Measurements from ENCODE around the gene SCUBE1. TPM values are rescaled to one million over a fixed set of nuclear protein-coding genes. Genes with fewer than 3 reads are reported as not detected.

The SCUBE1 gene
- total RNA-seq, 2 experiments from 2014 or later = 0.07 TPM; not detected in 1

DNA sequence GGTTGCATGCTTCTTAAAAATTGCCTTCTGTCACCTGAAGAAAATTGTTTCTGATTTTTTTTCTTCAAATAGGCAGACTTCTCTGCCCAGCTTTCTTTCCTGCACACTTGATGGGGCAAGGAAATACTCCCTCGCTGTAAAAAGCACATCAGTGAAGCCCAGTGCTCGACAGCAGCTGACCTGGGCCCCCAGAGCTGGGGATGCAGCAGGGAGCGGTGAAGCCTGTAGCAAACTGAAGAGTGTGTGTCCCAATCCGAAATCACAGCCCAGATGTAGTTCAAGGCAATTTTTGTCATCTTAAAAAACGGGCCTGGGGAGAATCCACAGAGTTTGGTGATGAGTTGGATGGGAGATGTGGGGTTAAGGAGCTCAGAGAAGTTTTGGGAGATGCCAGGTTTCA is 41.7 kb upstream of the SCUBE1 start:
- H3K36me3 Mint-ChIP-seq (ENCODE audit: low read depth) = no peaks in the 10 kb centered on the region
- TF ChIP-seq, protein P1, sequence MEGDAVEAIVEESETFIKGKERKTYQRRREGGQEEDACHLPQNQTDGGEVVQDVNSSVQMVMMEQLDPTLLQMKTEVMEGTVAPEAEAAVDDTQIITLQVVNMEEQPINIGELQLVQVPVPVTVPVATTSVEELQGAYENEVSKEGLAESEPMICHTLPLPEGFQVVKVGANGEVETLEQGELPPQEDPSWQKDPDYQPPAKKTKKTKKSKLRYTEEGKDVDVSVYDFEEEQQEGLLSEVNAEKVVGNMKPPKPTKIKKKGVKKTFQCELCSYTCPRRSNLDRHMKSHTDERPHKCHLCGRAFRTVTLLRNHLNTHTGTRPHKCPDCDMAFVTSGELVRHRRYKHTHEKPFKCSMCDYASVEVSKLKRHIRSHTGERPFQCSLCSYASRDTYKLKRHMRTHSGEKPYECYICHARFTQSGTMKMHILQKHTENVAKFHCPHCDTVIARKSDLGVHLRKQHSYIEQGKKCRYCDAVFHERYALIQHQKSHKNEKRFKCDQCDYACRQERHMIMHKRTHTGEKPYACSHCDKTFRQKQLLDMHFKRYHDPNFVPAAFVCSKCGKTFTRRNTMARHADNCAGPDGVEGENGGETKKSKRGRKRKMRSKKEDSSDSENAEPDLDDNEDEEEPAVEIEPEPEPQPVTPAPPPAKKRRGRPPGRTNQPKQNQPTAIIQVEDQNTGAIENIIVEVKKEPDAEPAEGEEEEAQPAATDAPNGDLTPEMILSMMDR (IDR thresholded peaks at IDR 0.05) = no peak
- peaks cover 26% of the 10 kb centered on the region for H3K27me3 Mint-ChIP-seq
- CTCF ChIA-PET = interaction anchor here (0.8 to 3.6 kb wide), 6 partner anchors 8 to 155 kb away, joined by 3 to 24 read pairs (median 6); no protein-coding TSS in a partner anchor
- H3K4me1 Mint-ChIP-seq (ENCODE audit: low read depth) = peaks cover 5% of the 10 kb centered on the region
- H3K4me3 Mint-ChIP-seq = no peak overlapping the region
- POLR2A ChIA-PET = no interaction called here
- no peak for DNase-seq
- no peak for ATAC-seq
- intact Hi-C loops (cut with micrococcal nuclease) = loop anchor here (5.0 to 10.0 kb wide), 2 partner anchors 110 to 153 kb away; no protein-coding TSS in a partner anchor
- no peaks in the 10 kb centered on the region for H3K9me3 Mint-ChIP-seq
- no peak overlapping the region for H3K27ac Mint-ChIP-seq

DNA sequence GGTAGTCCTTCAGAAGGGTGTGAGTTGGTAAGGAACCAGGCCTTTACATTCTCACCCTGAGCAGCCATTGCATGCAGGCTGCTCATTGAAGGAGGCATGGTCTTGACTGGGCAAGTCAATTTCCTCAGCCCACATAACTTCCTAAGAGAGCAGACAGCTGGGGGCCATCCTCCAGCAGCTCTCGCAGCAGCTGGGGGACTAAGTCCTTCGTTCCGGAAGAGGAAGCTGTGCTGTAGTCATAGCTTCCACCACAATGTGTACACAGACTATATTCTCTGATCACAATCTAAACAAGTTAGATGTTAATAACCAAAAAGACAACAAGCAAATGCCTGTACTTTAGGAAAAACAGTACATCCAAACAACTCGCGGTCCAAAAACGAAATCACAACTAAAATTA is 38.5 kb upstream of the SCUBE1 start:
- intact Hi-C loops (cut with micrococcal nuclease) = loop anchor here (5.0 to 10.0 kb wide), 2 partner anchors 107 to 149 kb away; no protein-coding TSS in a partner anchor
- Mint-ChIP-seq H3K27ac (no peak overlapping the region), H3K9me3 (no peaks in the 10 kb centered on the region), H3K27me3 (peaks cover 29% of the 10 kb centered on the region), H3K36me3 (ENCODE audit: low read depth) (no peaks in the 10 kb centered on the region), H3K4me1 (ENCODE audit: low read depth) (peaks cover 24% of the 10 kb centered on the region), H3K4me3 (no peak overlapping the region)
- DNase-seq (no peak), ATAC-seq (peak; percentile 27)
- TF ChIP-seq, protein P1 (IDR thresholded peaks at IDR 0.05) = no peak
- ChIA-PET CTCF (interaction anchor here (0.8 to 2.4 kb wide), 3 partner anchors 8 to 108 kb away, joined by 3 to 8 read pairs (median 6); no protein-coding TSS in a partner anchor), POLR2A (no interaction called here)

DNA sequence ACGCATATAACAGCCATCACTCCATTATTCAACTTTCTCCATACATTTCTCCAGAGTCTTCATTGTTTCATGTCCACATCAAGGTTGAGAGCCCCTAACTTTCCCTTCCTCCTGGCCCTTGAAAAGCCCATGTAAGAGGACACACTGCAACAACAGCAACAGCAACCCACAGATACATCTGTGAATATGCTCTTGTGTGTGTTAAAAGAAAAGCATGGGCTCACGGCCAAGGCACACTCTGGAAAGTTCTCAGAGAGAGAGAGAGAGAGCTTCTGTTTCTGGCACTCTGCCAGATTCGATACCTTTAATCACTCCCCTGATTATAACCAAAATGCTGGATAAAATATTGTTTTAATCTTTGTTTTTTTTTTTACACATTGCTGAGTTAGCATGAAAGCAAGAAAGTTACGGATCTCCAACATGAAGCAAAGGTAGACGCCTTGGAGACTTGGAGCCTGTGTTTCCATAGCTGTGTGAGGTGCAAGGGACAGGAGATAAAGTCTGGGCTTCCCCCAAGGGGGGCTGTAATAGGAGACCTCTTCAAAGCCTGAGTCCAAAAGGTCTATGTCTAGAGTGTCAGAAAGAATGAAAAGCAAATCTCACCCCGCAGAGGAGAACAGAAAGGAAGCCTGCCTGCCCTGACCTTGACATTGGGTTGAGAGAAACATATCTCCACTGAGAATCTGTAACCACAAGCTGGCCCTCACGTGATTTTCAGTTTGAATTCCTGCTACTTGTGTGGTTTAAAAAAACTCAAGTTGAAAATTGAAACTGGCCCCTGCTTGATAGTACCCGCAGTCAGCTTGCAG is 34.9 kb upstream of the SCUBE1 start:
- ChIA-PET CTCF (interaction anchor here (1.0 to 1.8 kb wide), 5 partner anchors 32 to 150 kb away, joined by 3 to 8 read pairs (median 6); no protein-coding TSS in a partner anchor), POLR2A (no interaction called here)
- peaks cover 26% of the 10 kb centered on the region for H3K4me1 Mint-ChIP-seq (ENCODE audit: low read depth)
- H3K27me3 Mint-ChIP-seq = peaks cover 30% of the 10 kb centered on the region
- intact Hi-C loops (cut with micrococcal nuclease) = no loop called here
- H3K27ac Mint-ChIP-seq = no peak overlapping the region
- no peak for ATAC-seq
- TF ChIP-seq, protein P1 (IDR thresholded peaks at IDR 0.05) = no peak
- peak; percentile 34 for DNase-seq
- H3K36me3 Mint-ChIP-seq (ENCODE audit: low read depth) = no peaks in the 10 kb centered on the region
- H3K4me3 Mint-ChIP-seq = no peak overlapping the region
- no peaks in the 10 kb centered on the region for H3K9me3 Mint-ChIP-seq

DNA sequence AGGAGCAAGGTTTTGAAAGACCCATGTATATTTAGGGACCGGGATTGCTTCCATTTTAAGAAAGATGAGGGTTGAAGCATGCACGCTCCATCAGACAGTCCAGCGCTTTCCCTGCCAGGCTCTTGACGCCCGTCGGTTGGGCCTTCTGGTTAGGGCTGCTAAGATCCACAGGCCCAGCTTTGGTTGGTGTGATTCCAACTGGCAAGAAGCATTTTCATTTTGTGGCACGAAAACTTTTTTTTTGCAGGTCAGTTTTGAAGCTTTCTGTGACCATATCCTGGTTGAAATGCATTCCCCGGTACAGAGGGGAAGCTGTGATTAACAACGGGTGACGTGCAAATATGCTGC is 34.4 kb upstream of the SCUBE1 start:
- CTCF ChIA-PET = interaction anchor here (1.0 to 1.8 kb wide), 5 partner anchors 8 to 150 kb away, joined by 3 to 7 read pairs (median 3); no protein-coding TSS in a partner anchor
- Mint-ChIP-seq H3K9me3 (no peaks in the 10 kb centered on the region), H3K36me3 (ENCODE audit: low read depth) (no peaks in the 10 kb centered on the region), H3K4me1 (ENCODE audit: low read depth) (peaks cover 26% of the 10 kb centered on the region), H3K27me3 (peaks cover 30% of the 10 kb centered on the region), H3K4me3 (no peak overlapping the region), H3K27ac (no peak overlapping the region)
- ATAC-seq (no peak), DNase-seq (no peak)
- TF ChIP-seq, protein P1 (IDR thresholded peaks at IDR 0.05) = no peak
- intact Hi-C loops (cut with micrococcal nuclease) = no loop called here
- POLR2A ChIA-PET = no interaction called here
